Measurements from ENCODE around the gene MELTF. TPM values are rescaled to one million over a fixed set of nuclear protein-coding genes. Genes with fewer than 3 reads are reported as not detected.

MELTF gene
- total and polyA plus RNA-seq, 2 of the 13 experiments (the other 11 are each of a cell fraction or from before 2014, with no cell fraction given), result 3.2 to 7.5 TPM

DNA sequence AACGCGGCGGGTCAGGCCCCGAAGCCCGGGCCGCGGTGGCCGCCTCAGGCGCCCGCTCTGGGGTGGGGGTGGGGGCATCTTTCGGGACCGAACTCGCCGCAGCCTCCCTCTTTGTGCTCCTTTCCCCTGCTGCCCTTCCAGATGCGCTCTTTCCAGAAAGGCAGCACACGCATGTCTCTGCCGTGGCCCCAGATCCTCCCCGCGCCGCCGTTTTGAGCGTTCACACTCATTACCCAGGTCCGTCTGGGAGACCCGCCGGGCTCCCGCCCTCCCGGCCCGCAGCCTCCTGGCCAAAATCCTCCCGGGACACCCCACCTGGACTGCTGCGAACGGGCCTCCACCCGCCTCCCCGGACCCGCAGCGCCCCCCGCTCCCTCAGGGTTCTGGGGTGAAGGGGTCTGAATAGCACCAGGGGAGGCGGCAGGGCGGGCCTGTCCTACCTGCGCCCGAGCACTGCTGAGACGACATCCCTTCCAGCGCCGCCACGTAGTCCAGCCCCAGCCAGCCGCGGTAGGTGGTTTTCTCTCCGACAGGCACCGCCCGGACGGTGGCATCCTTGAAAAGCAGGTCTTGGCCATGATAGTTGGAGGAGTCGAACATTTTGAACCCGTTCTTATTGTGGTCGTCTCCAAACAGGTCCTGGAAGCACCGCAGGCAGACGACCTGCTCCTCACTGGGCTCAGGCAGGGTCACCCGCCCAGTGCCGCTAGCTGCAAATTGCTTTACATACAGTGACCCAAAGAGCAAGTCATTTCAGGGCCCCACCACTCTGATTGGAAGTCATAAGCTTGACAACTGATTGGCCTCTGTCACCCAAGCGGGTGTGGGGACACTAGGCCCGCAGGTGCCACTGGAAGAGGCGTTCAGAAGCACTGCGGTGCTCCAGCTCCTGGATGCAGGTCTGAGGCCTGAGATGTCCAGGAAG, 25.9 kb downstream of the MELTF start (continued):
- TF ChIP-seq, protein P1, sequence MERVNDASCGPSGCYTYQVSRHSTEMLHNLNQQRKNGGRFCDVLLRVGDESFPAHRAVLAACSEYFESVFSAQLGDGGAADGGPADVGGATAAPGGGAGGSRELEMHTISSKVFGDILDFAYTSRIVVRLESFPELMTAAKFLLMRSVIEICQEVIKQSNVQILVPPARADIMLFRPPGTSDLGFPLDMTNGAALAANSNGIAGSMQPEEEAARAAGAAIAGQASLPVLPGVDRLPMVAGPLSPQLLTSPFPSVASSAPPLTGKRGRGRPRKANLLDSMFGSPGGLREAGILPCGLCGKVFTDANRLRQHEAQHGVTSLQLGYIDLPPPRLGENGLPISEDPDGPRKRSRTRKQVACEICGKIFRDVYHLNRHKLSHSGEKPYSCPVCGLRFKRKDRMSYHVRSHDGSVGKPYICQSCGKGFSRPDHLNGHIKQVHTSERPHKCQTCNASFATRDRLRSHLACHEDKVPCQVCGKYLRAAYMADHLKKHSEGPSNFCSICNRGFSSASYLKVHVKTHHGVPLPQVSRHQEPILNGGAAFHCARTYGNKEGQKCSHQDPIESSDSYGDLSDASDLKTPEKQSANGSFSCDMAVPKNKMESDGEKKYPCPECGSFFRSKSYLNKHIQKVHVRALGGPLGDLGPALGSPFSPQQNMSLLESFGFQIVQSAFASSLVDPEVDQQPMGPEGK (CRISPR knock-in tag; IDR thresholded peaks at IDR 0.05), result no peak
- TF ChIP-seq, protein P2, sequence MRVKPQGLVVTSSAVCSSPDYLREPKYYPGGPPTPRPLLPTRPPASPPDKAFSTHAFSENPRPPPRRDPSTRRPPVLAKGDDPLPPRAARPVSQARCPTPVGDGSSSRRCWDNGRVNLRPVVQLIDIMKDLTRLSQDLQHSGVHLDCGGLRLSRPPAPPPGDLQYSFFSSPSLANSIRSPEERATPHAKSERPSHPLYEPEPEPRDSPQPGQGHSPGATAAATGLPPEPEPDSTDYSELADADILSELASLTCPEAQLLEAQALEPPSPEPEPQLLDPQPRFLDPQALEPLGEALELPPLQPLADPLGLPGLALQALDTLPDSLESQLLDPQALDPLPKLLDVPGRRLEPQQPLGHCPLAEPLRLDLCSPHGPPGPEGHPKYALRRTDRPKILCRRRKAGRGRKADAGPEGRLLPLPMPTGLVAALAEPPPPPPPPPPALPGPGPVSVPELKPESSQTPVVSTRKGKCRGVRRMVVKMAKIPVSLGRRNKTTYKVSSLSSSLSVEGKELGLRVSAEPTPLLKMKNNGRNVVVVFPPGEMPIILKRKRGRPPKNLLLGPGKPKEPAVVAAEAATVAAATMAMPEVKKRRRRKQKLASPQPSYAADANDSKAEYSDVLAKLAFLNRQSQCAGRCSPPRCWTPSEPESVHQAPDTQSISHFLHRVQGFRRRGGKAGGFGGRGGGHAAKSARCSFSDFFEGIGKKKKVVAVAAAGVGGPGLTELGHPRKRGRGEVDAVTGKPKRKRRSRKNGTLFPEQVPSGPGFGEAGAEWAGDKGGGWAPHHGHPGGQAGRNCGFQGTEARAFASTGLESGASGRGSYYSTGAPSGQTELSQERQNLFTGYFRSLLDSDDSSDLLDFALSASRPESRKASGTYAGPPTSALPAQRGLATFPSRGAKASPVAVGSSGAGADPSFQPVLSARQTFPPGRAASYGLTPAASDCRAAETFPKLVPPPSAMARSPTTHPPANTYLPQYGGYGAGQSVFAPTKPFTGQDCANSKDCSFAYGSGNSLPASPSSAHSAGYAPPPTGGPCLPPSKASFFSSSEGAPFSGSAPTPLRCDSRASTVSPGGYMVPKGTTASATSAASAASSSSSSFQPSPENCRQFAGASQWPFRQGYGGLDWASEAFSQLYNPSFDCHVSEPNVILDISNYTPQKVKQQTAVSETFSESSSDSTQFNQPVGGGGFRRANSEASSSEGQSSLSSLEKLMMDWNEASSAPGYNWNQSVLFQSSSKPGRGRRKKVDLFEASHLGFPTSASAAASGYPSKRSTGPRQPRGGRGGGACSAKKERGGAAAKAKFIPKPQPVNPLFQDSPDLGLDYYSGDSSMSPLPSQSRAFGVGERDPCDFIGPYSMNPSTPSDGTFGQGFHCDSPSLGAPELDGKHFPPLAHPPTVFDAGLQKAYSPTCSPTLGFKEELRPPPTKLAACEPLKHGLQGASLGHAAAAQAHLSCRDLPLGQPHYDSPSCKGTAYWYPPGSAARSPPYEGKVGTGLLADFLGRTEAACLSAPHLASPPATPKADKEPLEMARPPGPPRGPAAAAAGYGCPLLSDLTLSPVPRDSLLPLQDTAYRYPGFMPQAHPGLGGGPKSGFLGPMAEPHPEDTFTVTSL (CRISPR knock-in tag; IDR thresholded peaks at IDR 0.05; ENCODE audit: borderline replicate concordance), result no peak
- no peak for TF ChIP-seq TEAD3 (CRISPR knock-in tag; optimal IDR thresholded peaks at IDR 0.05; ENCODE audit: borderline replicate concordance)
- TF ChIP-seq, protein P3, sequence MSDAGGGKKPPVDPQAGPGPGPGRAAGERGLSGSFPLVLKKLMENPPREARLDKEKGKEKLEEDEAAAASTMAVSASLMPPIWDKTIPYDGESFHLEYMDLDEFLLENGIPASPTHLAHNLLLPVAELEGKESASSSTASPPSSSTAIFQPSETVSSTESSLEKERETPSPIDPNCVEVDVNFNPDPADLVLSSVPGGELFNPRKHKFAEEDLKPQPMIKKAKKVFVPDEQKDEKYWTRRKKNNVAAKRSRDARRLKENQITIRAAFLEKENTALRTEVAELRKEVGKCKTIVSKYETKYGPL (CRISPR knock-in tag; IDR thresholded peaks at IDR 0.05), result no peak
- TF ChIP-seq ZNF766 (CRISPR knock-in tag; IDR thresholded peaks at IDR 0.05; ENCODE audit: borderline replicate concordance), result no peak
- no peak for TF ChIP-seq KLF12 (CRISPR knock-in tag; IDR thresholded peaks at IDR 0.05; ENCODE audit: borderline replicate concordance)
- no peak for TF ChIP-seq JARID2 (CRISPR knock-in tag; IDR thresholded peaks at IDR 0.05; ENCODE audit: insufficient replicate concordance)
- TF ChIP-seq STAG1 (CRISPR knock-in tag; IDR thresholded peaks at IDR 0.05), result no peak
- TF ChIP-seq KMT2A (CRISPR knock-in tag; IDR thresholded peaks at IDR 0.05), result no peak
- TF ChIP-seq, protein P4, sequence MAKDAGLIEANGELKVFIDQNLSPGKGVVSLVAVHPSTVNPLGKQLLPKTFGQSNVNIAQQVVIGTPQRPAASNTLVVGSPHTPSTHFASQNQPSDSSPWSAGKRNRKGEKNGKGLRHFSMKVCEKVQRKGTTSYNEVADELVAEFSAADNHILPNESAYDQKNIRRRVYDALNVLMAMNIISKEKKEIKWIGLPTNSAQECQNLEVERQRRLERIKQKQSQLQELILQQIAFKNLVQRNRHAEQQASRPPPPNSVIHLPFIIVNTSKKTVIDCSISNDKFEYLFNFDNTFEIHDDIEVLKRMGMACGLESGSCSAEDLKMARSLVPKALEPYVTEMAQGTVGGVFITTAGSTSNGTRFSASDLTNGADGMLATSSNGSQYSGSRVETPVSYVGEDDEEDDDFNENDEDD (CRISPR knock-in tag; IDR thresholded peaks at IDR 0.05; ENCODE audit: borderline replicate concordance), result no peak
- TF ChIP-seq PPARG (CRISPR knock-in tag; conservative IDR thresholded peaks at IDR 0.05), result no peak
- no peak for TF ChIP-seq CENPT (CRISPR knock-in tag; IDR thresholded peaks at IDR 0.05; ENCODE audit: low read depth)
- no peak for TF ChIP-seq SRSF1 (optimal IDR thresholded peaks at IDR 0.05; ENCODE audit: low read depth, low read length)
- TF ChIP-seq, protein P5, sequence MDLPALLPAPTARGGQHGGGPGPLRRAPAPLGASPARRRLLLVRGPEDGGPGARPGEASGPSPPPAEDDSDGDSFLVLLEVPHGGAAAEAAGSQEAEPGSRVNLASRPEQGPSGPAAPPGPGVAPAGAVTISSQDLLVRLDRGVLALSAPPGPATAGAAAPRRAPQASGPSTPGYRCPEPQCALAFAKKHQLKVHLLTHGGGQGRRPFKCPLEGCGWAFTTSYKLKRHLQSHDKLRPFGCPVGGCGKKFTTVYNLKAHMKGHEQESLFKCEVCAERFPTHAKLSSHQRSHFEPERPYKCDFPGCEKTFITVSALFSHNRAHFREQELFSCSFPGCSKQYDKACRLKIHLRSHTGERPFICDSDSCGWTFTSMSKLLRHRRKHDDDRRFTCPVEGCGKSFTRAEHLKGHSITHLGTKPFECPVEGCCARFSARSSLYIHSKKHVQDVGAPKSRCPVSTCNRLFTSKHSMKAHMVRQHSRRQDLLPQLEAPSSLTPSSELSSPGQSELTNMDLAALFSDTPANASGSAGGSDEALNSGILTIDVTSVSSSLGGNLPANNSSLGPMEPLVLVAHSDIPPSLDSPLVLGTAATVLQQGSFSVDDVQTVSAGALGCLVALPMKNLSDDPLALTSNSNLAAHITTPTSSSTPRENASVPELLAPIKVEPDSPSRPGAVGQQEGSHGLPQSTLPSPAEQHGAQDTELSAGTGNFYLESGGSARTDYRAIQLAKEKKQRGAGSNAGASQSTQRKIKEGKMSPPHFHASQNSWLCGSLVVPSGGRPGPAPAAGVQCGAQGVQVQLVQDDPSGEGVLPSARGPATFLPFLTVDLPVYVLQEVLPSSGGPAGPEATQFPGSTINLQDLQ (CRISPR knock-in tag; IDR thresholded peaks at IDR 0.05), result no peak
- no peak for TF ChIP-seq NFYB (CRISPR knock-in tag; IDR thresholded peaks at IDR 0.05)
- no peak for TF ChIP-seq FLYWCH1 (CRISPR knock-in tag; IDR thresholded peaks at IDR 0.05)
- TF ChIP-seq ZSCAN9 (CRISPR knock-in tag; IDR thresholded peaks at IDR 0.05; ENCODE audit: borderline replicate concordance), result no peak

All from HepG2 (cell line).